Gastroesophageal sphincter (tissue), 4 donors: ENCODE results near the gene IQCN. TPM values are rescaled to one million over a fixed set of nuclear protein-coding genes. Genes with fewer than 3 reads are reported as not detected.

Source experiments
- ATAC-seq: fragments of 150-250 bp; one replicate; pipeline ENCODE4 v1.9.1; 2016; ENCODE audit warnings: mild to moderate bottlenecking, moderate library complexity
- H3K27ac ChIP-seq, 4 donors: fragments of 200-600 bp; sonication (generic) in 3 of 4; 1 replicate in 3 of 4; 2 replicates in 1 of 4; pipeline ENCODE4 v1.5.1; 2016 to 2019
- H3K27me3 ChIP-seq: fragments of 200-600 bp; sonication (generic); one replicate; pipeline ENCODE4 v1.5.1; 2019
- H3K36me3 ChIP-seq, 2 donors: fragments of 200-600 bp; sonication (generic); one replicate each; pipeline ENCODE4 v1.5.1; 2019; ENCODE audit warnings: control low read depth in 1 of 2
- H3K4me1 ChIP-seq, 3 donors: fragments of 200-600 bp; sonication (generic); 1 replicate in 2 of 3; 2 replicates in 1 of 3; pipeline ENCODE4 v1.5.1; 2016 to 2019; ENCODE audit warnings: control low read depth in 2 of 3
- H3K4me3 ChIP-seq, 2 donors: fragments of 200-600 bp; sonication (generic); one replicate each; pipeline ENCODE4 v1.5.1; 2019; ENCODE audit warnings: mild to moderate bottlenecking in 1 of 2, moderate library complexity in 1 of 2
- H3K9me3 ChIP-seq, 3 donors: fragments of 200-600 bp; sonication (generic); one replicate each; pipeline ENCODE4 v1.5.1; 2017 to 2019; ENCODE audit warnings: control low read depth in 2 of 3
- EP300 ChIP-seq: sonication (generic); formaldehyde crosslinking; IDR thresholded peaks from one replicate; pipeline ENCODE4 v1.6.1; 2017; ENCODE audit warnings: antibody characterized with exemption, mild to moderate bottlenecking
- POLR2A ChIP-seq, 2 donors: fragments of 450-650 bp; IDR thresholded peaks; one replicate each; pipeline ENCODE4 v1.6.1; 2017; ENCODE audit warnings: antibody characterized with exemption in 2 of 2, mild to moderate bottlenecking in 2 of 2, moderate library complexity in 1 of 2
- POLR2AphosphoS5 ChIP-seq: sonication (generic); formaldehyde crosslinking; IDR thresholded peaks from one replicate; pipeline ENCODE4 v1.6.1; 2017; ENCODE audit warnings: antibody characterized with exemption
- WGBS, 2 donors: methylation state at CpG; one replicate each; pipeline ENCODE4 v1.1.5; 2018; ENCODE audit warnings: low coverage in 1 of 2; 5-methylcytosine and 5-hydroxymethylcytosine counted together
- total RNA-seq, 4 donors: library from RNA; depleted of rRNA; stranded (reverse); fragments of >200 nt; gene quantifications; one replicate each; pipeline ENCODE4 v1.1.0, GENCODE V29; 2016
- TF ChIP-seq, protein P1 (sequence below), 4 experiments: fragments of 200-600 bp in 2 of 4; fragments of 450-650 bp in 2 of 4; sonication (generic) in 1 of 4; IDR thresholded peaks; one replicate each; pipeline ENCODE4 v1.5.1; 2017 to 2019; ENCODE audit warnings: antibody characterized with exemption in 4 of 4, mild to moderate bottlenecking in 2 of 4, moderate library complexity in 2 of 4

The IQCN gene
- total RNA-seq, 4 donors from 2014 or later = 0.27 to 4.4 (median 1.3) TPM

DNA sequence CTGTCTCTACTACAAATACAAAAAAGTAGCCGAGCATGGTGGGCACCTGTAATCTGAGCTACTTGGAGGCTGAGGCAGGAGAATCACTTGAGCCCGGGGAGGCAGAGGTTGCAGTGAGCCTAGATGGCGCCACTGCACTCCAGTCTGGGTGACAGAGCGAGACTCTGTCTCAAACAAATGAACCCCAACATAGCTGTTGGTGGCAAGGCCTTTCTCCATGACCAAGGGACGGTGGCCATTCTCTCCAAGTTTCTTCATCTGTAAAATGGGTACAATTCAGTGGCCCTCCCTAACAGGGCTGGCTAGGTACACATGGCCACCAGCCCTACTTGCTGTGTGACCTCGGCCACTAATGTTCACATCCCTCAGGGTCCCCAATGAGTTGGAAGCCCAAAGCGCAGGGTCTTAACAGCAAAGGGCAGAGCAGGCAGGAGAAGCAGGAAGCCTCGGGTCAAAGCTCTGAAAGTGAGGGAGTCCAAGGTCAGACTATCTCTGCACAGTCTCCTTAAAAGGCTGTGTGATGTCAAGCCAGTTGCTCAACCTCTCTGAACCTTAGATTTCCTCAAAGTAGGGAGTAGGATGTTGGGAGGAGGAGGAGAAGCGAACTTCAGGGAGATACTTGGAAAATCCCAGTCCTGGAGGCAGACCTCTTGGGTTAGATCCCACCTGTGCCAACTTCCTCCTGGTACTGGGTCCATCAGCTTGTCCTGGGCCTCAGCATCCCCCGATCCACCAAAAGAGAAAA is 4.4 kb upstream of the IQCN start:
- ATAC-seq = no peak
- WGBS, 2 donors = 16 to 27% methylated on average over 3 of the region's 10 CpGs
- H3K9me3 ChIP-seq = no peaks in the 10 kb centered on the region
- H3K27me3 ChIP-seq = no peaks in the 10 kb centered on the region
- peaks cover 0 to 20% of the 10 kb centered on the region in 2 donors for H3K36me3 ChIP-seq
- H3K4me3 ChIP-seq = peak overlapping the region; percentile 69 to 99
- TF ChIP-seq POLR2AphosphoS5 (peak; percentile 39), EP300 (no peak), POLR2A (IDR thresholded peaks at IDR 0.05) (peak in 1 of 2 donors; percentile 3)
- TF ChIP-seq, protein P1, sequence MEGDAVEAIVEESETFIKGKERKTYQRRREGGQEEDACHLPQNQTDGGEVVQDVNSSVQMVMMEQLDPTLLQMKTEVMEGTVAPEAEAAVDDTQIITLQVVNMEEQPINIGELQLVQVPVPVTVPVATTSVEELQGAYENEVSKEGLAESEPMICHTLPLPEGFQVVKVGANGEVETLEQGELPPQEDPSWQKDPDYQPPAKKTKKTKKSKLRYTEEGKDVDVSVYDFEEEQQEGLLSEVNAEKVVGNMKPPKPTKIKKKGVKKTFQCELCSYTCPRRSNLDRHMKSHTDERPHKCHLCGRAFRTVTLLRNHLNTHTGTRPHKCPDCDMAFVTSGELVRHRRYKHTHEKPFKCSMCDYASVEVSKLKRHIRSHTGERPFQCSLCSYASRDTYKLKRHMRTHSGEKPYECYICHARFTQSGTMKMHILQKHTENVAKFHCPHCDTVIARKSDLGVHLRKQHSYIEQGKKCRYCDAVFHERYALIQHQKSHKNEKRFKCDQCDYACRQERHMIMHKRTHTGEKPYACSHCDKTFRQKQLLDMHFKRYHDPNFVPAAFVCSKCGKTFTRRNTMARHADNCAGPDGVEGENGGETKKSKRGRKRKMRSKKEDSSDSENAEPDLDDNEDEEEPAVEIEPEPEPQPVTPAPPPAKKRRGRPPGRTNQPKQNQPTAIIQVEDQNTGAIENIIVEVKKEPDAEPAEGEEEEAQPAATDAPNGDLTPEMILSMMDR (IDR thresholded peaks at IDR 0.05) = peak in 2 of 4 experiments; percentile 14 to 19
- H3K27ac ChIP-seq = peak overlapping the region; percentile 100
- H3K4me1 ChIP-seq = peaks cover 5 to 71% (median 54%) of the 10 kb centered on the region in 3 donors

GRCh38 chr19:18274781-18275356 is 617 bp upstream of the IQCN start:
- H3K27ac ChIP-seq = peak overlapping the region; percentile 32 to 100 (median 84)
- H3K27me3 ChIP-seq = no peaks in the 10 kb centered on the region
- peak overlapping the region in 1 of 2 donors; percentile 12 for H3K4me3 ChIP-seq
- TF ChIP-seq EP300 (no peak), POLR2AphosphoS5 (peak; percentile 91), POLR2A (IDR thresholded peaks at IDR 0.05) (peak in 1 of 2 donors; percentile 22)
- TF ChIP-seq, protein P1 (IDR thresholded peaks at IDR 0.05) = peak in 2 of 4 experiments; percentile 21 to 30
- peaks cover 0 to 20% of the 10 kb centered on the region in 2 donors for H3K36me3 ChIP-seq
- no peaks in the 10 kb centered on the region for H3K9me3 ChIP-seq
- H3K4me1 ChIP-seq = peaks cover 0 to 83% (median 42%) of the 10 kb centered on the region in 3 donors
- peak; percentile 81 for ATAC-seq
- 6% methylated on average over 7 of the region's 13 CpGs; no CpG with 5 or more reads in 1 of the 2 donors for WGBS, 2 donors

DNA sequence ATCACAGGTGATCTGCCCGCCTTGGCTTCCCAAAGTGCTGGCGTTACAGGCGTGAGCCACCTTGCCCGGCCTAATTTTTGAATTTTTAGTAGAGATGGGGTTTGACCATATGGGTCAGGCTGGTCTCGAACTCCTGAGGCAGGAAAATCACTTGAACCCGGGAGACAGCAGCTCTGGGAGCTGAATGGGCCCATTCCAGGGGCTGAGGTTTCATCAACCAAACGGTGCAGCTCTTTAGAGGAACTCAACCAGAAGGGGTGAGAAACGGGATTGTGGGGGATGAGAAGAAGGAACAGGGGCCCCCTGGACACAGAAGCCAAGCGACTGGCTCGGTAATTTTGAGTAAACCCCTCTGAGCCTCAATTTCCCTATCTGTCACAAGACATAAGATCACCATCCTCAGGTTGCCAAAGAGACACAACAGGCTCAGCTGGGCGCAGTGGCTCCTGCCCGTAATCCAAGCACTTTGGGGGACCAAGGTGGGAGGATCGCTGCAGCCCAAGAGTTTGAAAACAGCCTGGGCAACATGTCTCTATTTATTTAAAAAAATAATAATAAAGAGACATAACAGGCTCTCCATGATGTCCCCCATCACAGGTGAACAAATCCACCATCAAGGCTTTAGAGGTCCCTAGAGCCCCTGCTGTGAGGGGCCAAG is 562 bp downstream of the IQCN start:
- 96% methylated on average over 8 of the region's 13 CpGs; no CpG with 5 or more reads in 1 of the 2 donors for WGBS, 2 donors
- Histone ChIP-seq H3K36me3 (peaks cover 0 to 23% of the 10 kb centered on the region in 2 donors), H3K9me3 (no peaks in the 10 kb centered on the region), H3K4me3 (no peak overlapping the region), H3K4me1 (peaks cover 0 to 77% (median 38%) of the 10 kb centered on the region in 3 donors), H3K27me3 (no peaks in the 10 kb centered on the region), H3K27ac (peak overlapping the region in 3 of 4 donors; percentile 80 to 100 (median 87))
- TF ChIP-seq POLR2AphosphoS5 (no peak), POLR2A (IDR thresholded peaks at IDR 0.05) (no peak), EP300 (no peak)
- TF ChIP-seq, protein P1 (IDR thresholded peaks at IDR 0.05) = no peak
- ATAC-seq = no peak

DNA sequence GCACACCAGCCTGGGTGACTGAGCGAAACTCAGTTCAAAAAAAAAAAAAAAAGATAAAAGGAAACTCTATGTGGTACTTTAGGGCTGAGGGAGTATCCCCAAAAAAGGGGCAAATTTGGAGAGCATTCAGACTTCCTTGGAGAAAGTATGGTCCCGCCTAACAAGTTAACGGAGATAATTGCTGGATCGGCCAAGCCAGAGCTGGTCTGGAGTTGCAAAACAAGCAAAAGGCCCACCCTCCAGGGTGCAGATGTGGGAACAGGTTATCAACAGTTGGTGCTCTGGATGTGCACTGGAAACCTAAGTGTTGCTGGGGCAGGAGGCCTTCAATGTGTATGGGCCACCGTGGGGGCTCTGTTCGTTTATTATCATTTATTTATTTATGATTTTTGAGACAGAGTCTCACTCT is 2.8 kb downstream of the IQCN start:
- Histone ChIP-seq H3K36me3 (peaks cover 0 to 30% of the 10 kb centered on the region in 2 donors), H3K4me3 (no peak overlapping the region), H3K4me1 (peaks cover 0 to 54% (median 19%) of the 10 kb centered on the region in 3 donors), H3K27ac (peak overlapping the region in 1 of 4 donors; percentile 19), H3K27me3 (no peaks in the 10 kb centered on the region), H3K9me3 (no peaks in the 10 kb centered on the region)
- 26 to 53% methylated on average over 3 of the region's 6 CpGs for WGBS, 2 donors
- no peak for ATAC-seq
- TF ChIP-seq EP300 (no peak), POLR2AphosphoS5 (no peak), POLR2A (IDR thresholded peaks at IDR 0.05) (no peak)
- TF ChIP-seq, protein P1 (IDR thresholded peaks at IDR 0.05) = no peak
